ENCODE results near the gene ARFGAP2.

ARFGAP2 gene

GRCh38 chr11:47186700-47187695 is 10.3 kb upstream of the ARFGAP2 start:
- DNase-seq = peak; percentile 26

GRCh38 chr11:47186076-47186699 is 9.5 kb upstream of the ARFGAP2 start, which contains the start of gene PACSIN3:
PACSIN3 (minus strand) TSS chr11:47186434; CDS start chr11:47182727, 3,707 bp downstream.
- DNase-seq = no peak

GRCh38 chr11:47185305-47186075 is 8.8 kb upstream of the ARFGAP2 start:
- DNase-seq = peak; percentile 59

- peak; percentile 86 for DNase-seq
These were observed 8.1 kb upstream of the ARFGAP2 start for GRCh38 chr11:47184711-47185304.

DNA sequence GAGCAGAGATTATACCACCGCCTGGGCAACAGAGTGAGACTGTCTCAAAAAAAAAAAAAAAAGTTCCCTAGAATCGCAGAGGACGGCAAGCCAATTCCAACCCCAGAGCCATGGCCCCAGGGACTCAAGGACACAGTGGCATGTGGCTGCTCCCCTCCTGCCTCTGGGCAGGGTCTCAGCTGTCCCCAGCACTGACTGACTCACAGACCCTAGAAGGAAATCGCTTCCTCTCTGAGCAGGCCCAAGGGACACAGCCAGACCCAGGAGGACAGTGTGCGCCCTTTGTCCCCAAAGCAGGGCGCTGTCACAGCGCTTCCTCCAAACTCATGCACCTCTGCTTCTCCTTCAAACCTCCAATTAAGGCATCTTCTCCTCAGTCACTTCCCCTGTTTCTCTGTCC is 7.3 kb upstream of the ARFGAP2 start:
- no peak for DNase-seq

DNA sequence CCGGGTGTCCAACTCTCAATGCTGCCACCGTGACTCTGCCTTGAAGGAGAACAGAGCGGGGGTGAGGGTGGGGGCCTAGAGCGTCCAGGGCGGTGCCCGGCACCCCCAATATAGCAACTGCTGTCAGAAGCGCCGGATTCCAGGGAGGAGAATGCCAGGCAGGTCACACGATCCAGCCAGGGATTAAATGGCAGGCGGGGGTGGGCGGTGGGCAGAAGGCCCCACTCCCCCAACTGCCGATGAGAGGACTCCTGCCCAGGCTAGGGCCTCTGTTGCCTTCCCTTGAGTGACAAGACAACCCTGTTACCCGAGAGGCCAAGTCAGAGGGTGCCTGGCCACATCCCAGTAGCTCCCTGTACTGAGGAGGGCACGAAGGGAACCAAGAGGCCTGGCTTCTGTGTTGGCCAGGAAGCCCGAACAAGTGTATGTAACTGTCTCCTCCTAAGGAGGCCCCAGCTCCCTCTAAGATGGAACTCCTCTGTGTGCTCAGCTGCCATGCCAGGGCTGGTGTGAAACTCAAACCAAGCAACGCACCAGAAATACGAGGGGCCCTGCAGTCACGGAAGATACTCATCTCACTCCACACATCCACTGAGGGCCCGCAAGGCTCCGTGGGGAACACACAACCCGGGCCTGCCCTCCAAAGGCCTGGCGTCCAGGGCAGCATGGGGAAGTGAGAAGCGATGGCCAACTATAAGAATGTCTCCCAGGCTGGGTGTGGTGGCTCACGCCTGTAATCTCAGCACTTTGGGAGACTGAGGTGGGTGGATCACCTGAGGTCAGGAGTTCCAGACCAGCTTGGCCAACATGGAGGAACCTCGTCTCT is 6.6 kb upstream of the ARFGAP2 start:
- DNase-seq = no peak

DNA sequence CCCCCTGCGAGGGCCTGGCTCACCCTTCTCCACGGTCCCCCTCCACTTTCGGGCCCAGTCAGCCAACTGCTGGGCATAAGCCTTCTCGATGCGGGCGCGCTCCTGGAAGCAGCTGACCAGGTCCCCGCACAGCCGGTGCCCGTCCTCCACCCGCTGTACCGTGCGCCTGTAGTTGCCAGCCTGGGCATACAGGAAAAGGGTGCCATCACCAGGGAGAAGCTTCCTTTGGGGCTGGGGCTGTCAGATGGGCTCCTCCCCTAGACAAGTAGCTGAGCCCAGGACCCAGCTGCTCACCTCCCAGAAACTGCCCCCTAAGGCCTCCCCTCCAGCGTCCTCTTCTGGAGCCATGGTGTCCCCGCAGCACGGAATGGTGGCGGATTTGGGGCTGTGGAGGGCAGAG is 5.7 kb upstream of the ARFGAP2 start:
- no peak for DNase-seq

DNA sequence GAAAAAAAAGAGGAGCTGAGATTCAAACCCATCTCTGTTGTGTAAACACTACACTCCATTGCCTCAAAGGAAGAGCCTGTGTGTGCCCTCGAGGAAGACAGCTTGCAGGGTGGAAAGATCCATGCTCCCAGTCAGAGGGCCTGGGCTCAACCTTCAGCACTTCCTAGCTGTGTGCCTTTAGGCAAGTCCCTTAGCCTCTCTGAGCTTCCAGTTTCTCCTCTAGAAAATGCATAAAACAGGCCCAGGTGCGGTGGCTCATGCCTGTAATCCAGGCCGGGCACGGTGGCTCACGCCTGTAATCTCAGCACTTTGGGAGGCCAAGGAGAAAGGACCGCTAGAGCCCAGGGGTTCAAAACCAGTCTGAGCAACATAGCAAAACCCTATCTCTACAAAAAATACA is 4.6 kb upstream of the ARFGAP2 start:
- DNase-seq = no peak

DNA sequence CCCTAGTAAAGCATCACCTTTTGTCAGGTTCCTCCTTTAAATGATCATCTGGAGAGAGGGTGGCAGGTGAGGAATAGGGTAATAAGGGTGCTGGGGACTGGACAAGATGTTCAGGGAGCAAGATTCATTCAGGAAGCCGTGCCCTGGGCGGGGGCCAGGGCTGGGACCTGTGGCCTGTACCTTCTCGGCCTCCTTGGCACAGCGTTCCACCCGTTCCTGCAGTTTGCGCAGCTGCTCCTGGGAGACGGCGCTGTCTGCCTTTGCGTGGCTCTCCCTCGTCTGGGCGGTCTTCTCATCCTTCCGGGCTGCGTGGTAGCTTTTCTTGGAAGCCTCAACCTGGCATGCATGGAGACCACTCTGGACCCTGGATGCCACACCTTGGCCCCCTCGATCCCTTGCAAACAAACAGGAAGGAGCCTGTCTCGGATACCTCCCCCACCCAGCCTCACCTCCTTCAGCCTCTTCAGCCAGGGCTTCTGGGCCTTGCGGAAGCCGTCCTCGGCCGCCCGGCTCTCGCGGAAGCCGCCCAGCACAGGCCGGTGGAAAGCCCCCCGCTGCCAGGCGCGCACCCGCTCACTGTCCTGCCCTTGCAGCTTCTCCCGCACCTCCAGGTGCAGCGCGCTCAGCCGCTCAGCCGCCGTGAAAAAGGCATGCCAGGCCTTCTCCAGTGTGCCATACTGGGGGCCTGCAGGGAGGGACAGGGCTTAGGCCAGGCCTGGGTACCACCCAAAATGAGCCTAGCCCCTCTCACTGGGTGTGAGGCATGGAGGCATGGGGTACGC is 3.5 kb upstream of the ARFGAP2 start:
- no peak for DNase-seq

DNA sequence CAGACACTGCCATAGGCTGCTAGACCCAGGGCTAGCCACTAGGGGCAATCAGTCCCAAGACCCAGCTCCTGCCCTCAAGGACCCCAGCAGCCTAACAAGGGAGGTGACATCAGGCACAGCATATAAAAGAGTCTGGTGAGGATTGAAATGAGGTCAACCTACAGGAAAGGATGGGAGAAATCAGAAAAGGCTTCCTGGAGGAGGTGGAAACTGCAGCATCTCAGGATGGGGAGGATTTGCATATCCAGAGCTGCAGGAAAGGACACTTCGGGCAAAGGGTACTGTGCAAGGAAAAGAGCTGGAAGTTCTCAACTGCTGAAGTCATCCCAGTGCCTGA is 2.9 kb upstream of the ARFGAP2 start:
- no peak for DNase-seq

GRCh38 chr11:47178737-47179654 is 2.3 kb upstream of the ARFGAP2 start:
- no peak for DNase-seq

- no peak for DNase-seq
These were observed 1.6 kb upstream of the ARFGAP2 start for GRCh38 chr11:47178316-47178715.

DNA sequence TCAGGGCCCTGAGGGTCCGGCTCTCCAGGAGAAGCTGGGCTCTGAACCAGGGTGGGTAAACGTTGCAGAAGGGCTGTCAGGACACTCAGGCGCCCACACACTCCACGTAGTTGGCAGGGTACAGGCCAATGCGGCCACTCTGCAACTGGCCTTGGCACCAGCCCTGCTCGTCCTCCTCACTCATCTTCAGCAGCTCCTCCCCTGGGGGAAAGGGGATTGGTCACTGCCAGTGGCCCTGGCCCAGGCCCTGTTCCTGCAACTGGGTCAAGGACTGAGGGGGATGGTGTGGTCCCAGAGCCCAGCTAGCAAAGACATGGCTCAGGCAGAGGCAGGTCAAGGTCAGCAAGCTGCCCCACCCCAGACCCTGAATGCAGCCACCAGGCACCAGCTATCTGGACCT is 1.2 kb upstream of the ARFGAP2 start:
- DNase-seq = no peak

- DNase-seq = peak; percentile 86
These were observed 658 bp upstream of the ARFGAP2 start for GRCh38 chr11:47177229-47177845.

DNA sequence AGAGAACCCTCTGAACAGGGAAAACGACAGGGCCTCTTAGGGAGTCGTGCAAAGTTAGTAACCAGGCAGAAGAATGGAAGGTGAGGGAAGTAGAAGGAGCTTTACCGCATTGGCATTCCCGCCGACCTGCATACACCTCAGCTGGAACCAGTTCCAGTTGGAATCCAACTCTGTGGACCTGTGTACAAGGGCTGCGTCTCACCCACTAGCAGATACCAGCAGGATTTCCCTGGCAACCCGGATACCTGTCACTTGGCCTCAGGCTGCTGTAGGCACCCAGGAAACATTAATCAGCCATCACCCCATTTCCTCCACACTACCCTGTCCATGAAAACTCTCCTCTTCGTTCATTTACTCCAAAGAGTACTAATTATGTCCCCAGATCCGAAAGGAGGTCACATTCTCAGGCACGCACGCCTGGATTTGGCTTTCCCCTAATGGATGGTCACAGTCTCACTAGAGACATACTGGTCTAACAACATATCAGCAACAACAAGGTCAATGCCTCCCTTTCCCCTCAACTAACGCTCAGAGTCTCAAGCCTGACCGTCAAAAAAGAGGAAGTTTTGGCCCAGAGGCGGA is 842 bp downstream of the ARFGAP2 start:
- no peak for DNase-seq

- no peak for DNase-seq
These were observed 3.8 kb downstream of the ARFGAP2 start for GRCh38 chr11:47172740-47173336.

GRCh38 chr11:47171856-47172255 is 4.8 kb downstream of the ARFGAP2 start:
- no peak for DNase-seq

DNA sequence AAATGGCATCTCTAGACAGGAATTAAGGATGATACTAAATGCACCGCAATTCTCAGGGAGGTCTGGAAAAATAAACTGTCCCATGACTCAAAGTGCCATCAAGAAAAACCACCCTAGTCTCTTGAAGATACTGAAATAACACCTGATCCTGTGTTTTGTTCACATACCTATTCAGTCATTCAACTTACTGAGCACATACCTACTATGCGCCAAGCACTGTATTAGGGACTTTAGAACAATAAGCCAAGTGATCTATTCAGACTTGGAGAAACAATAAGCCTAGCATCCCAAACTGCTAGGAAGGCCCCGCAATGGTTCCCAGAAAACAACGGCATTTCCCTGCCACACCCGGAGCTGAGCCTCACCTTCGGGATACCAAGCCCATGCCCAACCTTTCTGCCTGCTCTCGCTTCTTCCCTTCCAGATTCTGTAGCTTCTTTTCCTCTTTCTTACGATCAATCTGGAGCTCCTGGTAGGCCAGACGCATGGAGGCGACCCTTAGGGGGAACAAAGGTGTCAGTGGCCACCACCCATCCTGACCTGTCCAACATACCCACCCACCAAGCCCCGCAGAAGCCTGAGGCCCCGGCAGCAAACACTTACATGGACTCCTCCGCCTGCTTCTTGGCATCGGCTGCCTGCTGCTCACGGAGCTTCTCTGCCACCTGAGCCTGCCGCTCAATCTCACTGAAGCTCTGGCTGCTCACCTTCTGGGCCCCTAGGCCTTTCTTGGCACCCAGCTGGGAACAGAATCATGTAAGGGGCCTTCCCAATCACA is 5.4 kb downstream of the ARFGAP2 start:
- DNase-seq = no peak
